Peyer's patch (tissue), 4 donors: ENCODE data around the gene RNF146. TPM values are rescaled to one million over a fixed set of nuclear protein-coding genes. Genes with fewer than 3 reads are reported as not detected.

ENCODE experiments used
- DNase-seq, 3 donors: peaks; one replicate each; pipeline ENCODE4 v3.0.0-alpha.2; 2017 to 2019
- H3K27ac ChIP-seq, 4 donors: fragments of 200-600 bp; sonication (generic); one replicate each; pipeline ENCODE4 v1.5.1; 2016 to 2019
- H3K27me3 ChIP-seq, 2 donors: fragments of 200-600 bp; sonication (generic); one replicate each; pipeline ENCODE4 v1.5.1; 2019
- H3K36me3 ChIP-seq, 3 donors: fragments of 200-600 bp; sonication (generic); one replicate each; pipeline ENCODE4 v1.5.1; 2016 to 2019
- H3K4me1 ChIP-seq, 4 donors: fragments of 200-600 bp; sonication (generic); one replicate each; pipeline ENCODE4 v1.5.1; 2016 to 2019
- H3K4me3 ChIP-seq, 4 donors: fragments of 200-600 bp; sonication (generic); 1 replicate in 3 of 4; 2 replicates in 1 of 4; pipeline ENCODE4 v1.5.1; 2016 to 2019; ENCODE audit warnings: mild to moderate bottlenecking in 1 of 4
- H3K9me3 ChIP-seq, 4 donors: fragments of 200-600 bp; sonication (generic); one replicate each; pipeline ENCODE4 v1.5.1; 2016 to 2019; ENCODE audit warnings: mild to moderate bottlenecking in 1 of 4
- POLR2A ChIP-seq, 2 donors: fragments of 450-650 bp; IDR thresholded peaks; one replicate each; pipeline ENCODE4 v1.5.1; 2017; ENCODE audit warnings: antibody characterized with exemption in 2 of 2, mild to moderate bottlenecking in 2 of 2, moderate library complexity in 2 of 2
- total RNA-seq, 4 donors: library from RNA; depleted of rRNA; stranded (reverse); fragments of >200 nt; gene quantifications; one replicate each; pipeline ENCODE4 v1.1.0, GENCODE V29; 2016
- TF ChIP-seq, protein P1 (sequence below), 6 experiments: fragments of 450-650 bp in 4 of 6; fragments of 200-600 bp in 2 of 6; sonication (generic) in 1 of 6; IDR thresholded peaks; one replicate each; pipeline ENCODE4 v1.5.1; 2017 to 2019; ENCODE audit warnings: antibody characterized with exemption in 6 of 6, mild to moderate bottlenecking in 3 of 6, moderate library complexity in 1 of 6

Gene RNF146
- total RNA-seq, 4 donors from 2014 or later, result 21.5 to 87.5 (median 37.7) TPM

DNA sequence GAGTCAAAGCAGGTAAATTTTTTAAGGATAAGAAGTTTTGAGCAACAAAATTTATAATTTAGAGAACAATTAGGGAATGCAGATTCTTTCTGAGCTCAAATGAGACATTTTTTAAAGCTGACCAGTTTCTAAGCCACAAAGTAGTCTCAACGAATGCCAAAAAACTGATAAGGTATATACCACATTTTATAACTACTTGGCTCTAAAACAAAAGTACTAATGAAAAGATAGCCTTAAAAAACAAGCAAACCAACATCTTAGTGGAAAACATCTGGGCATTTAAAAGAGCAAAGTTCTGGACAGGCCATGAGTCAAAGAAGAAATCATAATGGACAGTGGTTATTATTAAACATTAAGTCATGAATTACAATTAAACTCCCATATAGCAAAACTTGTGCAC, 23.2 kb upstream of the RNF146 start:
- Histone ChIP-seq H3K4me1 (no peaks in the 10 kb centered on the region), H3K27ac (no peak overlapping the region), H3K36me3 (no peaks in the 10 kb centered on the region), H3K4me3 (no peak overlapping the region), H3K9me3 (no peaks in the 10 kb centered on the region), H3K27me3 (no peaks in the 10 kb centered on the region)
- TF ChIP-seq POLR2A (IDR thresholded peaks at IDR 0.05), result no peak
- TF ChIP-seq, protein P1, sequence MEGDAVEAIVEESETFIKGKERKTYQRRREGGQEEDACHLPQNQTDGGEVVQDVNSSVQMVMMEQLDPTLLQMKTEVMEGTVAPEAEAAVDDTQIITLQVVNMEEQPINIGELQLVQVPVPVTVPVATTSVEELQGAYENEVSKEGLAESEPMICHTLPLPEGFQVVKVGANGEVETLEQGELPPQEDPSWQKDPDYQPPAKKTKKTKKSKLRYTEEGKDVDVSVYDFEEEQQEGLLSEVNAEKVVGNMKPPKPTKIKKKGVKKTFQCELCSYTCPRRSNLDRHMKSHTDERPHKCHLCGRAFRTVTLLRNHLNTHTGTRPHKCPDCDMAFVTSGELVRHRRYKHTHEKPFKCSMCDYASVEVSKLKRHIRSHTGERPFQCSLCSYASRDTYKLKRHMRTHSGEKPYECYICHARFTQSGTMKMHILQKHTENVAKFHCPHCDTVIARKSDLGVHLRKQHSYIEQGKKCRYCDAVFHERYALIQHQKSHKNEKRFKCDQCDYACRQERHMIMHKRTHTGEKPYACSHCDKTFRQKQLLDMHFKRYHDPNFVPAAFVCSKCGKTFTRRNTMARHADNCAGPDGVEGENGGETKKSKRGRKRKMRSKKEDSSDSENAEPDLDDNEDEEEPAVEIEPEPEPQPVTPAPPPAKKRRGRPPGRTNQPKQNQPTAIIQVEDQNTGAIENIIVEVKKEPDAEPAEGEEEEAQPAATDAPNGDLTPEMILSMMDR (IDR thresholded peaks at IDR 0.05), result no peak
- DNase-seq, result no peak

DNA sequence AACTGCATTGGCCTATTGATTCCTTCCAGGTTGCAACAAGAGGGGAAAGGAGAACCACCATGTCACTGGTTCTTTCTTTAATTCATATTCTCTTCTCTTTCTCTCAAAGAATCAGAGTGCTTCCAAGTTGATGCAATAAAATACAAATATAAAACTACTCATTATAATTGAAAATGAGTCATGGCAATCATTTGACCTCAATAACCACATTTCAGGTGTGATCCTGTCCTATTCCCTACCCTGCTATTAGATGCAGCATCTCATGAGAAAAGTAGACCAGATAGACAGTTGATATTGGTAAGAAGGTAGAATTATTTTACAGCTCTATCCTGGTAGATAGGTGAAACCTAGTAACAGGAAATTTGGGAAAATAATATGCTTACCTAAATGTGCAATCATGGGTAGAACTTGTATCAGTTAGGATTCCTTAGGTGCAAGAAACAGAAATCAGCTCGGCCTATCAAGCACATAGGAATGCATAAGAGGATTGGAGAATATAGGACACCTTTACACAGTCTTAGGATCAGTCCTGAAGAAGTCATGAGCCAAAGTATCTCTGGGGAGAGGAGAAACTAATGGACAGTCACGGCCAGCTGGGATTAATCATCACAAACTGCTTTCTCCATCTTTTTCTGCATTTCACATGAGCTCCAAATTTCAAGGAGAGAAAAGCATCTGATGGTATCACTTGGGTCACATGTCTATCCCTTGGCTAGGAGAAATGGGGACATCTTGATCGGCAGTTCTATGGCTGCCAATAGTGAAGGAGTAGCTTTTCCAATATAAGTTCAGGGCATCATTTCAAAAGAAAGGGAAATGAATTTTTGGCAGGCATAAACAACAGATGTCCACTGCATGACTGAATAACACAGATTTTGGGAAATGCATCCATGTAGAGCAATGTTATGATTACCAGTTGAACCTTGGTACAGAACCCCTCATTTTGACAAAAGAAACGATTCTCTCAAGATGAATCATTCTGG, 19.3 kb upstream of the RNF146 start:
- no peaks in the 10 kb centered on the region for H3K36me3 ChIP-seq
- H3K4me1 ChIP-seq, result no peaks in the 10 kb centered on the region
- no peak for DNase-seq
- H3K27ac ChIP-seq, result no peak overlapping the region
- no peaks in the 10 kb centered on the region for H3K27me3 ChIP-seq
- TF ChIP-seq POLR2A (IDR thresholded peaks at IDR 0.05), result no peak
- TF ChIP-seq, protein P1 (IDR thresholded peaks at IDR 0.05), result no peak
- no peaks in the 10 kb centered on the region for H3K9me3 ChIP-seq
- H3K4me3 ChIP-seq, result no peak overlapping the region

DNA sequence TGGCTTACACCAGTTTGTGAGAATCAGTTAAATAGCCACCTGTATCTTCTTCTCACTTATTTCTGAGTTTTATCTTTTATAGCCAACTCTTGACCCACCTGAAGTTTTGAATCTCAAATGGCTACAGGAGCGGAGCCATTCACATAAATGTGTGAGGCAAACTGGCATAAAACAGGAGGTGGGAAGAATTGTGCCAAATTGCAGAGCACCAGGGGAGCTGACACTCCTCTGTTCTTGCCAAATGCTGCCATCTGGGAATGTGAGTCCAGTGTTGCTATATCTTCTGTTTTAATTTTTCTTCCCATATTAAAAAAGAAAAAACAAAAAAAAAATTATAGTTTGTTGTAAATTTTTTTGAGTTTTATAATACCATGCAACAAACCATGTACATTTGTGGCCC, 17.0 kb upstream of the RNF146 start:
- Histone ChIP-seq H3K4me3 (no peak overlapping the region), H3K27me3 (no peaks in the 10 kb centered on the region), H3K27ac (no peak overlapping the region), H3K4me1 (no peaks in the 10 kb centered on the region), H3K9me3 (no peaks in the 10 kb centered on the region), H3K36me3 (no peaks in the 10 kb centered on the region)
- TF ChIP-seq, protein P1 (IDR thresholded peaks at IDR 0.05), result no peak
- TF ChIP-seq POLR2A (IDR thresholded peaks at IDR 0.05), result no peak
- no peak for DNase-seq

DNA sequence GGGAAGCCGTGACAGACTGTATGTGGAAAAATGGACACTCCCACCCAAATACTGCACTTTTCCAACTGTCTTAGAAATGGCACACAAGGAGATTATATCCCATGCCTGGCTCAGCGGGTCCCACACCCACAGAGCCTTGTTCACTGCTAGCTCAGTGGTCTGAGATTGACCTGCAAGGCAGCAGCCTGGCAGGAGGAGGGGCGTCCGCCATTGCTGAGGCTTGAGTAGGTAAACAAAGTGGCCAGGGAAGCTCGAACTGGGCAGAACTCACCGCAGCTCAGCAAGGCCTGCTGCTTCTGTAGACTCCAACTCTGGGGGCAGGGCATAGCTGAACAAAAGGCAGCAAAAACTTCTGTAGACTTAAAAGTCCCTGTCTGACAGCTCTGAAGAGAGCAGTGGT, 11.4 kb upstream of the RNF146 start:
- Histone ChIP-seq H3K27ac (no peak overlapping the region), H3K27me3 (no peaks in the 10 kb centered on the region), H3K4me3 (no peak overlapping the region), H3K9me3 (no peaks in the 10 kb centered on the region), H3K36me3 (no peaks in the 10 kb centered on the region), H3K4me1 (no peaks in the 10 kb centered on the region)
- no peak for DNase-seq
- TF ChIP-seq, protein P1 (IDR thresholded peaks at IDR 0.05), result no peak
- no peak for TF ChIP-seq POLR2A (IDR thresholded peaks at IDR 0.05)

DNA sequence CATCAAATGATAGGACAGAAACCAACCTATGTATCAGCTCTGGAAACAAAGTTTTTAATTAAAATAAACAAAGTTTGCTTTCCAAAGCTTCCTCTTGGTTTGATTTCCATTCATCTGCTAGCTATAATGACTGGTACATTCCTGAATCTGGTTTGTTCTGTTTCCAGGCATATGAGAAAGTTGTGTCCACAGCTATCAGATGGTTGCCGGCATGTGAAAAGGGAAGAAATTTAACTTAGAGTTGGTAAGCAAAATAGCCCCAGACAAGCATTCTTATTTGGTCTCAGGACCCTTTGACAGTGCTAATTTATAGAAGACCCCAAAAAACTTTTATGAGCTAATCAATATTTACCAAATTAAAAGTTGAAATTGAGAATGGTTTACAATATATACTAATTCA, 3.8 kb upstream of the RNF146 start:
- Histone ChIP-seq H3K4me1 (no peaks in the 10 kb centered on the region), H3K27ac (no peak overlapping the region), H3K9me3 (no peaks in the 10 kb centered on the region), H3K27me3 (no peaks in the 10 kb centered on the region), H3K36me3 (no peaks in the 10 kb centered on the region), H3K4me3 (no peak overlapping the region)
- no peak for TF ChIP-seq POLR2A (IDR thresholded peaks at IDR 0.05)
- TF ChIP-seq, protein P1 (IDR thresholded peaks at IDR 0.05), result no peak
- no peak for DNase-seq
